LNCaP clone FGC (cell line): ENCODE data around the gene SV2C.

ENCODE experiments used
- DNase-seq: peaks from one replicate; pipeline ENCODE4 v3.0.0-alpha.2; 2011; ENCODE audit warnings: low read depth
- H3K4me3 ChIP-seq: 2 replicates; pipeline ENCODE4 v1.5.1; 2011; ENCODE audit warnings: mild to moderate bottlenecking, low read depth, low read length, control low read depth
- CTCF ChIP-seq: IDR thresholded peaks from 2 replicates; pipeline ENCODE4 v1.5.1; 2012; ENCODE audit warnings: mild to moderate bottlenecking; ENCODE audit not compliant: control insufficient read depth, insufficient read depth; ENCODE audit errors: extremely low read depth

SV2C gene

GRCh38 chr5:76199336-76200318 lies 116.4 kb downstream of the SV2C start:
- no peak for DNase-seq
- TF ChIP-seq CTCF, result no peak
- H3K4me3 ChIP-seq, result no peak overlapping the region

DNA sequence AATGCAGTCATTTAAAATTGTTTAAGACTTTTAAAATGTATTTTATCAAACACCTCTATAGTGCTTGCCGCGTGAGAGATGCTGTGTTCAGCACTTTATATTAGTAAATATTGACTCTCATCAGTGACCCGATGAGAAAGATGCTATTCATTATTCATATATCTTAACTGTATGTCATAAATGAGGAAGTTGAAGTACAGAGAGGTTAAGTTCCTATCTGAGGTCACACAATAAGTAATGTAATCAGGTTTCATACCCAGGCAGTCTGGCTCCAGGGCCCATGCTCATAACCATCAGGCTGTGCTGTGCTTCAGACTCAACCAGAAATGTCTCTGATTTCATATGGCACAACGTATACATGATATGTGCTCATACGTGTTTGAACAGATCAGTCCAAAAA lies 119.0 kb downstream of the SV2C start:
- DNase-seq, result no peak
- no peak for TF ChIP-seq CTCF
- no peak overlapping the region for H3K4me3 ChIP-seq

DNA sequence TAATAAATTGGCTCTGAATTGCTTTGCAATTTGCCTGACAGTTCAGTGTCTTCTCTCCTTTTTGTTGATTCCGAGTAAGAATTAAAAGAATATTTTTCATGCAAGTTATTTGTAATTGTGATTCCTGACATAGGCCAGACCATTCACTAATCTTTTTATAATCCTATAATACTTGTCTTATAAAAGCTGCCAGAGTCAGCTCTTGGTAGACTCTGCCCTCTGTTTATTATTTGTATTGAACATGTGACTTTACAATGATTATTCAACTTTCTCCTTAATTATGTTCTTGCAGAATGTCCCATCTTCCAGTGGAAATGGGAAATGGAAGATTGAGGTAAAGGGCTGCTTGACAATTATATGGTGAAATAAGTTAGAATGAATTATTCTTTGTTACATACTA lies 121.0 kb downstream of the SV2C start:
- TF ChIP-seq CTCF, result no peak
- H3K4me3 ChIP-seq, result no peak overlapping the region
- DNase-seq, result no peak

- no peak overlapping the region for H3K4me3 ChIP-seq
- TF ChIP-seq CTCF, result no peak
- peak; percentile 95 for DNase-seq
Observed at GRCh38 chr5:76204713-76205112, 121.5 kb downstream of the SV2C start.

- no peak overlapping the region for H3K4me3 ChIP-seq
- TF ChIP-seq CTCF, result no peak
- DNase-seq, result no peak
Observed at GRCh38 chr5:76207120-76207519, 123.9 kb downstream of the SV2C start.

DNA sequence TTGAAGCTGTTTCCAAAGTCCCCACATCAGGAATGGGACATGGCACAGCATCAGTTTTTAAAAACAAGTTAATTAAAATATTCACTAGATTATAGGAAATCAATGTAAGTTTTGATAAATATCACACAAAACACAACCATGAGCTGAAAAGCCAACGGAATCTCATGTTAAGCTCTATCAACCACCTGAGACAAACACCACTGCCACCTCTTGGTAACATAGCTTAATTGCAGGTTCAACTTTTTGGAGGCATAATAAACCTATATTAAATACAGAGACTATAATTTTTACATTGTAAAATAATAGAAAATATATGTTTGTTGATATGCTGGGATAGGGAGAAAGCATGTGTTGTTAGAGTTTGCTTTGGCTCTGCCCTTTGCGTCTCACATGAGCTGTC lies 126.1 kb downstream of the SV2C start:
- peak; percentile 26; the same call in 1 of the 2 replicates for TF ChIP-seq CTCF
- H3K4me3 ChIP-seq, result no peak overlapping the region
- no peak for DNase-seq
